ENCODE data around the gene CAPS.

GRCh38 chr19:5953680-5954213 lies 39.7 kb downstream of the CAPS start:
- TF ChIP-seq CTCF (conservative IDR thresholded peaks at IDR 0.05): no peak
- no peak for TF ChIP-seq ZFX (IDR thresholded peaks at IDR 0.05)
